Measurements from ENCODE around the gene PPP1R12B. TPM values are rescaled to one million over a fixed set of nuclear protein-coding genes. Genes with fewer than 3 reads are reported as not detected.
A peak's percentile ranks its signal among the peaks of the same experiment; 100 is the strongest.
"Not testable (repeated sequence)": the region's sequence is repeated elsewhere in the genome, so short reads cannot be mapped to it uniquely, and the experiment has no call there.

Gene PPP1R12B
- total and polyA plus RNA-seq, 4 donors, result 31.1 to 47.0 (median 39.2) TPM

- Histone ChIP-seq H3K9me3 (ENCODE audit: control insufficient read depth, insufficient read depth, low read length) (no peaks in the 10 kb centered on the region), H3K27ac (ENCODE audit: low read depth, low read length) (peak overlapping the region; percentile 57), H3K36me3 (ENCODE audit: control insufficient read depth, insufficient read depth, low read length) (peaks cover 12% of the 10 kb centered on the region), H3K4me1 (ENCODE audit: control insufficient read depth, insufficient read depth, low read length) (peaks cover 4% of the 10 kb centered on the region), H3K4me3 (ENCODE audit: low read depth, low read length) (no peak overlapping the region), H3K27me3 (ENCODE audit: control insufficient read depth, insufficient read depth, low read length) (no peaks in the 10 kb centered on the region)
- WGBS (ENCODE audit: insufficient coverage), result 63% methylated on average over 3 of the region's 6 CpGs
- DNase-seq (ENCODE audit: low read depth in 4 of 6, low spot score in 6 of 6), result peak in 1 of 6 donors; percentile 44
Observed at GRCh38 chr1:202578565-202578964, 230.1 kb downstream of the PPP1R12B start.

- H3K4me1 ChIP-seq (ENCODE audit: control insufficient read depth, insufficient read depth, low read length), result peaks cover 4% of the 10 kb centered on the region
- H3K9me3 ChIP-seq (ENCODE audit: control insufficient read depth, insufficient read depth, low read length), result no peaks in the 10 kb centered on the region
- no peak for DNase-seq (ENCODE audit: low read depth in 4 of 6, low spot score in 6 of 6)
- H3K36me3 ChIP-seq (ENCODE audit: control insufficient read depth, insufficient read depth, low read length), result peaks cover 10% of the 10 kb centered on the region
- no CpG with 5 or more reads among the region's 2 CpGs for WGBS (ENCODE audit: insufficient coverage)
- peak overlapping the region; percentile 61 for H3K27ac ChIP-seq (ENCODE audit: low read depth, low read length)
- H3K27me3 ChIP-seq (ENCODE audit: control insufficient read depth, insufficient read depth, low read length), result no peaks in the 10 kb centered on the region
- H3K4me3 ChIP-seq (ENCODE audit: low read depth, low read length), result no peak overlapping the region
Observed at GRCh38 chr1:202579806-202580205, 231.3 kb downstream of the PPP1R12B start.

GRCh38 chr1:202580619-202581018 lies 232.1 kb downstream of the PPP1R12B start:
- Histone ChIP-seq H3K27ac (ENCODE audit: low read depth, low read length) (peak overlapping the region; percentile 61), H3K4me1 (ENCODE audit: control insufficient read depth, insufficient read depth, low read length) (peaks cover 4% of the 10 kb centered on the region), H3K4me3 (ENCODE audit: low read depth, low read length) (no peak overlapping the region), H3K36me3 (ENCODE audit: control insufficient read depth, insufficient read depth, low read length) (peaks cover 10% of the 10 kb centered on the region), H3K27me3 (ENCODE audit: control insufficient read depth, insufficient read depth, low read length) (no peaks in the 10 kb centered on the region), H3K9me3 (ENCODE audit: control insufficient read depth, insufficient read depth, low read length) (no peaks in the 10 kb centered on the region)
- WGBS (ENCODE audit: insufficient coverage), result no CpG with 5 or more reads among the region's 1 CpG
- no peak for DNase-seq (ENCODE audit: low read depth in 4 of 6, low spot score in 6 of 6)

GRCh38 chr1:202582350-202582749 lies 233.9 kb downstream of the PPP1R12B start:
- H3K27ac ChIP-seq (ENCODE audit: low read depth, low read length); H3K27me3 ChIP-seq (ENCODE audit: control insufficient read depth, insufficient read depth, low read length); H3K4me3 ChIP-seq (ENCODE audit: low read depth, low read length); DNase-seq (ENCODE audit: low read depth in 4 of 6, low spot score in 6 of 6); H3K9me3 ChIP-seq (ENCODE audit: control insufficient read depth, insufficient read depth, low read length): not testable (repeated sequence)
- peaks cover 10% of the 10 kb centered on the region for H3K36me3 ChIP-seq (ENCODE audit: control insufficient read depth, insufficient read depth, low read length)
- no CpG with 5 or more reads among the region's 5 CpGs for WGBS (ENCODE audit: insufficient coverage)
- peaks cover 11% of the 10 kb centered on the region for H3K4me1 ChIP-seq (ENCODE audit: control insufficient read depth, insufficient read depth, low read length)

- Histone ChIP-seq H3K9me3 (ENCODE audit: control insufficient read depth, insufficient read depth, low read length) (no peaks in the 10 kb centered on the region), H3K27ac (ENCODE audit: low read depth, low read length) (no peak overlapping the region), H3K4me1 (ENCODE audit: control insufficient read depth, insufficient read depth, low read length) (peaks cover 19% of the 10 kb centered on the region), H3K27me3 (ENCODE audit: control insufficient read depth, insufficient read depth, low read length) (no peaks in the 10 kb centered on the region), H3K4me3 (ENCODE audit: low read depth, low read length) (no peak overlapping the region), H3K36me3 (ENCODE audit: control insufficient read depth, insufficient read depth, low read length) (peaks cover 10% of the 10 kb centered on the region)
- no peak for DNase-seq (ENCODE audit: low read depth in 4 of 6, low spot score in 6 of 6)
- WGBS (ENCODE audit: insufficient coverage), result 98% methylated on average over 8 of the region's 8 CpGs
Observed at GRCh38 chr1:202584707-202585589, 236.4 kb downstream of the PPP1R12B start.

- H3K27me3 ChIP-seq (ENCODE audit: control insufficient read depth, insufficient read depth, low read length), result no peaks in the 10 kb centered on the region
- H3K4me1 ChIP-seq (ENCODE audit: control insufficient read depth, insufficient read depth, low read length), result peaks cover 15% of the 10 kb centered on the region
- peak in 1 of 6 donors; percentile 54 for DNase-seq (ENCODE audit: low read depth in 4 of 6, low spot score in 6 of 6)
- no peaks in the 10 kb centered on the region for H3K9me3 ChIP-seq (ENCODE audit: control insufficient read depth, insufficient read depth, low read length)
- H3K27ac ChIP-seq (ENCODE audit: low read depth, low read length), result peak overlapping the region; percentile 79
- peaks cover 10% of the 10 kb centered on the region for H3K36me3 ChIP-seq (ENCODE audit: control insufficient read depth, insufficient read depth, low read length)
- no peak overlapping the region for H3K4me3 ChIP-seq (ENCODE audit: low read depth, low read length)
Observed at GRCh38 chr1:202585590-202585933, 237.1 kb downstream of the PPP1R12B start.

GRCh38 chr1:202586018-202586821 lies 237.7 kb downstream of the PPP1R12B start:
- peak overlapping the region; percentile 79 for H3K27ac ChIP-seq (ENCODE audit: low read depth, low read length)

GRCh38 chr1:202586871-202587270 lies 238.4 kb downstream of the PPP1R12B start:
- Histone ChIP-seq H3K27ac (ENCODE audit: low read depth, low read length) (peak overlapping the region; percentile 79), H3K9me3 (ENCODE audit: control insufficient read depth, insufficient read depth, low read length) (no peaks in the 10 kb centered on the region), H3K4me1 (ENCODE audit: control insufficient read depth, insufficient read depth, low read length) (peaks cover 15% of the 10 kb centered on the region), H3K27me3 (ENCODE audit: control insufficient read depth, insufficient read depth, low read length) (no peaks in the 10 kb centered on the region), H3K36me3 (ENCODE audit: control insufficient read depth, insufficient read depth, low read length) (peaks cover 14% of the 10 kb centered on the region), H3K4me3 (ENCODE audit: low read depth, low read length) (no peak overlapping the region)
- no peak for DNase-seq (ENCODE audit: low read depth in 4 of 6, low spot score in 6 of 6)
- WGBS (ENCODE audit: insufficient coverage), result no CpG with 5 or more reads among the region's 1 CpG

More at GRCh38 chr1:202586018-202586821, 237.7 kb downstream of the PPP1R12B start:
- Histone ChIP-seq H3K9me3 (ENCODE audit: control insufficient read depth, insufficient read depth, low read length) (no peaks in the 10 kb centered on the region), H3K27me3 (ENCODE audit: control insufficient read depth, insufficient read depth, low read length) (no peaks in the 10 kb centered on the region), H3K4me3 (ENCODE audit: low read depth, low read length) (no peak overlapping the region), H3K36me3 (ENCODE audit: control insufficient read depth, insufficient read depth, low read length) (peaks cover 11% of the 10 kb centered on the region), H3K4me1 (ENCODE audit: control insufficient read depth, insufficient read depth, low read length) (peaks cover 15% of the 10 kb centered on the region)
- DNase-seq (ENCODE audit: low read depth in 4 of 6, low spot score in 6 of 6), result peak in 4 of 6 donors; percentile 27 to 80 (median 50)
- 14% methylated on average over 1 of the region's 4 CpGs for WGBS (ENCODE audit: insufficient coverage)

- H3K4me3 ChIP-seq (ENCODE audit: low read depth, low read length), result no peak overlapping the region
- no peaks in the 10 kb centered on the region for H3K9me3 ChIP-seq (ENCODE audit: control insufficient read depth, insufficient read depth, low read length)
- H3K27ac ChIP-seq (ENCODE audit: low read depth, low read length), result peak overlapping the region; percentile 35
- H3K4me1 ChIP-seq (ENCODE audit: control insufficient read depth, insufficient read depth, low read length), result peaks cover 15% of the 10 kb centered on the region
- no CpG with 5 or more reads among the region's 1 CpG for WGBS (ENCODE audit: insufficient coverage)
- no peaks in the 10 kb centered on the region for H3K27me3 ChIP-seq (ENCODE audit: control insufficient read depth, insufficient read depth, low read length)
- DNase-seq (ENCODE audit: low read depth in 4 of 6, low spot score in 6 of 6), result no peak
- peaks cover 18% of the 10 kb centered on the region for H3K36me3 ChIP-seq (ENCODE audit: control insufficient read depth, insufficient read depth, low read length)
Observed at GRCh38 chr1:202587859-202588485, 239.5 kb downstream of the PPP1R12B start.
